ENCODE results near the gene SNX9.
"Not testable (repeated sequence)": the region's sequence is repeated elsewhere in the genome, so short reads cannot be mapped to it uniquely, and the experiment has no call there.

SNX9 gene

DNA sequence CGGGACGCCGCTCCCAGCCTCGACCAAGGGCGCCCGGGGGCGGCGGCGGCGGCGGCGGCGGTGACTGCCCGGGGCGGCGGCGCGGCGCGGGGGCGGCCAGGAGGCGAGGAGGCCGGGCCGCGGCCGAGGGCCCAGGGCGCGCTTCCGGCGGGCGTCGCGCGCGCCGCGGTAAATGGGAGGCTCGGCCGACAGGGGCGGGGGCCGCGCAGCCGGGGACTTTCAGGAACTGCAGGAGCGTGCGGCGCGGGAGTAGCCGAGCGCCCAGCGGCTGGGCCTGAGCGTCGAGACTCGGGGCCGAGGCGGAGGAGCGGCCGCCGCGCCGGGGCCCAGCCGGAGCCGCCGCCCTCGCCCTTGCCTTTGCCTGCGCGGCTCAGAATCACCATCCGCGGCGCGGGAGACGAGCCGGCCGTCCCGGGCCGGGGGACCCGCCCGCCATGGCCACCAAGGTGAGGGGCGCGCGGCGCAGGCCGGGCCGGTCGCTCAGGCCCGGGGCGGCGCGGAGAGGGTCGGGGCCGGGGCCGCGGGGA lies at the start of gene SNX9:
Gene SNX9 (plus strand): TSS at position 246 of the 527 bp plus-strand sequence. CDS start 189 bp downstream, at position 435.
- peak; percentile 59 to 60 for ATAC-seq

DNA sequence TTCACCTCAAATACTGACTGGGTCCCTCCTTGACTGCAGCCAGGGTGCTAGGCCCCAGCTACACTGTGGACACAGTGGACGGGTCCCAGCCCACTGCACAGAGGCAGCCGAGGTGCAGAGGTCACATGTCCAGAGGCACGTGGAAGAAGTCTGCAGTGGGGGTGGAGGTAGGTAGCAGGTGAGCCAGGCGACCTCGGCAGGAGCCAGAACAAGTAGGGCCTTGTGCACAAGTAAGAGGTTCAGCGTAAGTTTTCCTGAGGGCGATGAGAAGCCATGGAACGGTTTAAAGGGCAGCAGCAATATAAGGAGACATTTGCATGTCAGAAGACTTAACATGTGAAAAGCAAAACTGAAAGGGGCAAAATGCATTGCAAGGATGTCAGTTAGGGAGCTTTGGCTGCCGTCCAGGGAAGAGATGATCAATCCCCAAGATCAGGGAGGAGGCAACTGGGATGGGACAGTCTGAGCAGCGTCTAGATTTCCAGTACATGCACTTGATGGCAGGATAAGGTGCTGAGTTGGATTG lies 49.7 kb upstream of the SNX9 start:
- no peak for ATAC-seq

DNA sequence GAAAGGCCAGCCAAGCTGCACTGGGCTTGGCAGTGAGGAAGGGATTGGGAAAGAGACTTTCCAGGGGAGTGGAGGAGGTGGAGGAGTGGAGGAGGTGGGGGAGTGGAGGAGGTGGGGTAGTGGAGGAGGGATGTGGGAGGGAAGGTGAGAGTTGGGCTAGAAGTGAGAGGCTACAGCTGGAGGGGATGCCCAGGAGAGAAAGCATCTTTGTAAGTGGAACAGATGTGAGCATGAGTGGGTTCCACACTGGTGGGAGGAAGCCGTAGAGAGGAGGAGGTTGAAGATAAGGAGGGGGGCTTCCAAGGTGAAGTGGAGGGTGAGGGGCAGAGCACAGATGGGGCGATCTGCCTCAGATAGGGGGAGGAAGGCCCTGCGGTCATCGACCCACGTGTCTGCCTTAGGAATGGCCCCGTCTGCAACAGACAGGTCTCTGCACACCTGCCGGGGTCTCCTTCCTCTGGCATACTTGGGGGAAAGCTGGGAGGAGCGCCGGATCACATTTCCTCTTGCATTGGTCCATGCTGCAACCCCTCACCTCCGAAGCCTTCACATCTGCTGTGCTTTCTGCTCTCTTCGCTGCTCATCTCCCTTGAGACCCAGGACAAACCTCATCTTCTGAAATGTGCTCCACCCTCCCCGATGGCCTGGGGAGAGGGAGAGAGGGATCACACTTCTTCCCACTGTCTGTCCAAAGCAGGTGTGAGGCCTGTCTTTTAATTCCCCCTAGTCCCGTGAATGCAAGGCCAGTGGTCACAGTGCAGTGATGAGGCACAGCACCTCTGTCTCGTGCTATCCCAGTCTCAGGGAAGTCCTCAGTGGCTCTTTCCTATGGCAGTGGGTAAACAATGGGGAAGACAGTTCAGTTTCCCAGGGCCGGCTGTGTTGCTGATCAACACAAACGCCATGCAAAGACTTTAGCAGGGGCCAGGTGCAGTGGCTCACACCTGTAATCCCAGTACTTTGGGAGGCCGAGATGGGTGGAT lies 48.6 kb upstream of the SNX9 start:
- ATAC-seq: no peak

DNA sequence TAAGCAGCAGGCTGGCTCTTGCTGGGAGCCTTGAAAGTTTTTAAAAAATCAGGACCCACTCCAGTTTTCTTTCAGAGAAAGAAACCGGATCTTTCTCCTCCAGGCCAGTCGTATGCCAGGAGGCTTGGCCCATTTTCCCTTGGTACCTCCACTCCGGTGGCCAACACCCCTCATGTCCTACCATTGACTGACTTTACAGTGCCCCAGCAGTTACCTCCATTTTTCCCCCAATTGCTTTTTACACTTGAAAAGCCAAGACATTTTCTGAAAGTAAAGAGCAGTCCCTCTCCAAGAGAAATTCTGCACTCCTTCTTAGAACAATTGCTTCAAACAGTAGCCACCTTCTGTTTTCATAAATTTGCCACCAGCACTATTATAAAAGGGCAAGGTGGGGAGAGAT lies 47.7 kb upstream of the SNX9 start:
- no peak for ATAC-seq

DNA sequence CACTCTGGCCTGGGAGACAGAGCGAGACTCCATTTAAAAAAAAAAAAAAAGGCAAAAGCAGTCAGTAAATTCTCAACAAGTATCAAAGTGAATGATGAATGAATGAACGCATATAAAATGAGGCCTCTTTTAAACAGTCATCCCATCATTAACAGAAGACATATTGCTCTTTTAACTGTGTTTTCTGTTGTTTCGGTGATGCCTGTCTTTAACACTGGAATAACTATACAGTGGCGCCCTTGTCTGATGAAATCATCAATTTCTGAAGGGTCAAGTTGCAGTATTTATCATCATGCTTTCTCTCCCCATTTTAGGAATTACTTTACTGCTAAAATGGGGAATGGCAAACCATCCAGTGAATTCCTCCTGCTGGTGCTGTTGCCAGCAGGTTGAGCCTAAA lies 45.7 kb upstream of the SNX9 start:
- no peak for ATAC-seq

DNA sequence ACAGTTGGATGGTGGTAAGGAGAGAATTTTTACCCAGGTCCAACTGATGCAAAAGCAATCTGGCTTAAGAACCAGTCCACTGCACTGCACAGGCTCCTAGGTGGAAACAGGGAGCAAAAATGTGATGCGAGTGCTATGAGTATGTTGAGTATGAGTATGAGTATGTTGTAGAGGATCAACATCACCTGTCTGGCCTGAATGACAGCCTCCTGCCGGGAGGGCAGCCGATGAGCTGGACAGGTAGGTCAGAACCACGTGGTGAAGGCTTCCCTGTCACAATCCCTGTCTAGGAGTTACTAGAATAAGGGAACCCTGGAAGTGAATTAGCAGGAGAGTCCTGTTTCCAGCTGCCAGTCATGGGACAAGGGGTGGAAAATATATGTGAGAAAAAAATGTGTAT lies 44.3 kb upstream of the SNX9 start:
- ATAC-seq: no peak

DNA sequence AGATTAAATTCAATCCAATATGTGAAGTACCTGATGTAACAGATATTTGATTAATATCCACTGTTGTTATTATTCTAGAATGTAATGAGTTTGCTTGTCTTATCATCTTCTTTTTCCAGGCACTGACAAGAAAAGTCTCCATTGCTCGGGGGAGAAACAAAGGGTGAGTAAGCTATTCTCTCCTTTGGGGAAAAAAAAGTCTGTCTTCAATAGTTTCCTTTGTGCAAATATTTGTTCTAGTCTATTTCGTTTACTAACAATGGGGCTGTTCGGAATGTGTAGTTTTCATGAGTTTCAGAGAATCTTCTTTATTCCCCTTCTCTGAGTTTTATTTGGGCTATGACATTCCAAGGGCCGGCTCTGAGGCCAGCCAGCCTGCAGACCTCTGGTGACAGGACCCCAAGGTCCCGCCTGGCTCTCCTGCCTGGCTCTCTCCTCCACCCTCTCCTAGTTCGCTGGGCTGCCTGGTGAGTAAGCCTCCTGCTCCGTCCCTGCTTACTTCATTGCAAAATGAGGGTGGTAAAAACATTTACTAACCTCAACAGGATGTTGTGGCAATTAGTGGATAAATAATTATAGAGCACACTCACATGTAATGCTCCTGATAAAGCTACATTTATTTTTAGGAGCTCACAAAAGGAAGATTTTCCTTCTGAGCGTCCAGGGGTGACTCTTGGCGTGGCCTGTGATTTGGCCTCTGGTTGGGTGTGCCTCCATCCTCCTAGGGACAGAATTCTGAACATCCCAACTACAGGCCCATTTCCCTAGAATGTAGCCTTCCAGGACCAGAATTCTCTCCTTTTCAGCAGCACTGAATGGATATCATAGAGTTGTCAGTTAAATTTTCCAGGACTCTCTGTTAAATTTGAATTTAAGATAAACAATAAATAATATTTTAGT lies 43.1 kb upstream of the SNX9 start:
- ATAC-seq: no peak

DNA sequence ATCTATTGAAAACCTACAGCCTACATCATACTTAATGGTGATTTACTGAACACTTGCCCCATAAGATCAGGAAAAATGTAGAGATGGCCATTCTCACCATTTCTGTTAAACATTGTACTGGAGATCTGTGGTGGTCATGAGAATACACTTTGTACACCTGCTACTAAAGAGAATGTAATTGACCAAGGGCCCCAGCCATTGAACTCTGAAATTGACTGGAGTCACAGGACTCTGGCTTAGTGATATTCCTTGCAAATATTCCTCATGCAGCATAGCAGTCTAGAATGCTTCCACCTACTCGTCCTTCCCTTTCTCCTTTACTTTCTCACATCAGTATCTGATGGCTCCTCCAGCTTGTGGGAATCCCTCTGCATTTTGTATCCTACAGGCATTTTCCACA lies 37.4 kb upstream of the SNX9 start:
- no peak for ATAC-seq

DNA sequence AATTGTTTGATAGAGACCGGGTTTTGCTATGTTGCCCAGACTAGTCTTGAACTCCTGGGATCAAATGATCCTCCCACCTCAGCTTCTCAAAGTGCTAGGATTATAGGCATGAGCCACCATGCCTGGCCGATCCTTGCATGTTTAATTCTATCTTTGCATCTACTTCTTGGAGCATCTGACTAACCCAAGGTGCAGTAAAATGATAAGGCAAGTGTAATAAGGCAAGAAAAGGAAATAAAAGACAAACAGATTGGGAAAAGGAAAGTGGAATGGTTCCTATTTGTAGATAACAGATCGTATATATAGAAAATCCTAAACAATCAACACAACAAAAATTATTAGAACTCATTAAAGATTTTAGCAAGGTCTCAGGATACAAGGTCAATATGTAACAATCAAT lies 36.8 kb upstream of the SNX9 start:
- ATAC-seq: no peak

DNA sequence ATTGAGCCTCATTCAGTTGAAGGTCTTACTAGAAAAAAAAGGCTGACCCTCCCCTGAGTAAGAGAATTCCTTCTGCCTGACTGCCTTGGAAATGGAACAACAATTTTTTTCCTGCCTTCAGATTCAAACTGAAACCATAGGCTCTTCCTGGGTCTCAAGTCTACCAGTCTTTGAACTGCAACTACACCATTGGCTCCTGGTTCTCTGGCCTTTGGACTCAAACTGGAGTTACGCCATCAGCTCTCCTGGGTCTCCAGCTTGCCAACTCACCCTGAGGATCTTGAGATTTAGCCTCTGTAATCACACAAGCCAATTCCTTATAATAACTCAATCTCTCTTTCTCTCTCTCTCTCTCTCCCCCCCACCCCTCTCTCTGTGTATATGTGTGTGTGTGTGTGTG lies 36.0 kb upstream of the SNX9 start:
- no peak for ATAC-seq

DNA sequence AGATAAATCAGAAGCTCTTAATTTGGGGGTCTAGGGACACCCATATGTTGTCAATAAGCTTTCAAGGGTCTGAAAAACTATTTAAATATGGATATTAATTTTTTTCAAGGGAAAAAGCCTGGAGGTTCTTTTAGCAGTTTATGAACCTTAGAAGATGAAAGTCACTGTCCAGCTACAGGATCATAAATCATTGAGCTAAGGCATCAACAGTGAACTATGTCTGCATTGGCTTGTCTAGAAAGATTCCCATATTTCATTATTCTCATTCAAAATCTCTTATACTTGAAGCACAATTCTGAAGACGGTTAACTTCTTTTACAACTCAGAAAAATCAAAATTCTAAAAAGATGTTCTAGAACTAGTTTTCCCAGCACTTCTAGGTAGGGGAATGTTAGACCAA lies 34.9 kb upstream of the SNX9 start:
- ATAC-seq: no peak

DNA sequence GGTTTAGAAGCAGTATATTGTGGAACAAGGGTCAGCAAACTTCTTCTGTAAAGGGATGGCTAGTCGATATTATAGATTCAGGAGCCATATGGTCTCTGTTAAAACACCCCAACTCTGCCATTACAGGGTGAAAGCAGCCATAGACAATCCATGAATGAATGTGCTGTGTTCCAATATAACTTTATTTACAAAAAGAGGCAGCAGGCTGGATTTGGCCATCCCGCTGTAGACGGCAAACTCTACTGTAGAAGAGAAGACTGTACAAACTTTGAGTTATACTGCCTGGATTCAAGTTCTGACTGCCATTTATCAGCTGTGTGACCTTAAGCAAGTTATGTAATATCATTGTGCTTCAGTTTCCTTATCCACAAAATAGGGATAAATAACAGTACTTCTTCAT lies 33.7 kb upstream of the SNX9 start:
- no peak for ATAC-seq

DNA sequence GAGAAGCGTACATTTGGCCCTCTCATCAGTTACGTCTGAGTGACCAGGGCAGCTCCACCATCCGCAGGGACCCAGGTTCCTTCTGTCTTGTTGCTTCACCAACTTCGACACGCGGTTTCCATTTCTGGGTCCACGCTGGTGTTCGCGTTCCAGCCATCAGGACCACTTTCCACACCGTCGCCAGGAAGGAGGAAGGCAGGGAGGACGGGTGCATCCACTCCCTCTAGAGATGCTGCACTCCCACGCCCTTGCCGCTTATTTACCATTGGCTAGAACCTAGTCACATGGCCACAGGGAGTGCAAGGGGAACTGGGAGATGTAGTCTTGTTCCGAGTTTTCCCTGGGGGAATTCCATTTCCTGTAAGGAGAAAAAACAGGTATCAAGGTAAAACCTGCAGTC lies 33.2 kb upstream of the SNX9 start:
- no peak for ATAC-seq

DNA sequence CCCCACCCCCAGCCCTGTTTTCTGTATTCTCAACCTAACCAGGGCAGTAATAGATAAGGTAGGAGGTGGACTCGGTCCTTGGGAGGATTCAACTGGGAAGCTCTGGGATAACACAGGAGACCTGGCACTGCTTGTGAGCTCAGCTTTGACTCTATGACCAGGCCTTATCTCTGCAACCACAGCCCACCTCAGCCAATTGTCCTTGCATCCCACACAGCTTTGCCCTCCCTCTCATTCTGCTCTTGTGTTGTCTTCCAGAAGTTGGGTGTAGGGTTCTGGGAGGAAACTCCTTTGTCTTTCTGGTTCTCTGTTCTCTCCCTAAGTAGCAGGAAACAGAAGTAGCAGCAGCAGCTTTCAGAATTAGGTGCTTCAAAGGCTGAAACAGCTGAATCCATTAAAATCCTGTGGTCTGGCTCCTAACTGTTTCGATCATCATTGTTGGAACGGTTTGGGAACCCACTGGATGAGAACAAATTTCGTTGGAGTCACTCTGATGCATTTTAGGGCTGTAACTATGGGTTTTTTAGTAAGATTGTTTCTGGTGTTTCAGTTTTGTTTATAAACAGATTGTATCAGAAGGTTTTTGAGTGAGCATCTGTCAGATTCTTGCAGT lies 32.4 kb upstream of the SNX9 start:
- no peak for ATAC-seq

DNA sequence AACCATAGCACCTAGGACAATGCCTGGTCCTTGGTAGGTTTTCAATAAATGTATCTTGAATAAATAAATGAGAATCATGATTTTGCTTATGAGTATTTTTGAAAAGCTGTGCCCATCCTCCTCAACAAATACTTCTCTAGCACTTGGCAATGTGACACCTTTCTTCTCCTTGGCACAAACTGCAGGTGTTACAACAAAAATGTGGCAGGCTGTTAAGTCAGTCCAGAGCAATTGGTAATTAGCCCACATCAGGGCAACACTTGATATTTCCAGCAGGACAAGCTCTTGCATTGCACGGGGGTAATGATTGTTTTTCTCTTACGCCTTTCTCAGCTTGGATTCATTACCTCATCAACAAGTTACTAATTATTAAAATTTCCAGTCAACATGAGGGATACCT lies 31.6 kb upstream of the SNX9 start:
- ATAC-seq: no peak

DNA sequence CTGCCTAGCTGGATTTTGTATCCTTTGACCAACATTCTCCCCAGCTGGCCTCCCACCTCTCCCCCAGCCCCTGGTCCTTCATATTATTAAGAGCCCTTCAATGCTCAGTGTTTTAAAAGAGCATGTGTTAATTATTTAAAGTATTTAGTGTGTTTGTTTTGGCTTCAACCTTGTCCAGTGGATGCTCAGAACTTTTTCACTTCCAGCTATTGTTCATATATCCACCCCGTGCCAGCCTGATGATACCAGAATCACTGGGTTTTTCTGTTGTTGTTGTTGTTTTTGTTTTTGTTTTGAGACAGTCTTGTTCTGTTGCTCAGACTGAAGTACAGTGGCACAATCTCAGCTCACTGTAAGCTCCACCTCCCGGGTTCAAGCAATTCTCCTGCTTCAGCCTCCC lies 30.4 kb upstream of the SNX9 start:
- ATAC-seq: no peak

DNA sequence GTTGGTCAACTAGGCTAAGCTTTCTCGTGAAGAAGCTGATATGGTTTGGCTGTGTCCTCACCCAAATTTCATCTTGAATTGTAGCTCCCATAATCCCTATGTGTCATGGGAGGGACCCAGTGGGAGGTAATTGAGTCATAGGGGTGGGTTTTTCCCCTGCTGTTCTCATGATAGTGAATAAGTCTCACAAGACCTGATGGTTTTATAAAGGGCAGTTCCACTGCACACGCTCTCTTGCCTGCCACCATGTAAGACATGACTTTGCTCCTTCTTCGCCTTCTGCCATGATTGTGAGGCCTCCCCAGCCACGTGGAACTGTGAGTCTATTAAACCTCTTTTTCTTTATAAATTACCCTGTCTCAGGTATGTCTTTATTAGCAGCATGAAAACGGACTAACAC lies 29.0 kb upstream of the SNX9 start:
- not testable (repeated sequence) for ATAC-seq

DNA sequence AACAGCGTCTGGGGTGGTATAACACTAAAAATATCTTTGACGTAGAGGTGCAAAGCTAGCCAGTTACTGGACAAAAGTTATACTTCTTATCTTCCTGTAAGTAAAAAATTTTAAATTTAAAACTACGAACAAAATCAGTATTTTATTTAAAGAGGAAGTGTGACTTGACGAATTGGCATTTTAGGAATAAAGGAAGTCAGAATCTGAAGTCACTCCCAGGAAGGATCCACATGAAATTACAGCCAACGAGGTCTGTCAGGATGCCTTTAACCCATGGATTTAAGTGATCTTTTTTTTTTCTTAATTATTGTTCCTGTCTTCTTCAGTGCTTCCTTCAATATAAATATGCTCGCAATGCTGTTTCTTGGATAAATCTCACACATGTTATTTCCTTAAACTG lies 27.2 kb upstream of the SNX9 start:
- ATAC-seq: no peak

DNA sequence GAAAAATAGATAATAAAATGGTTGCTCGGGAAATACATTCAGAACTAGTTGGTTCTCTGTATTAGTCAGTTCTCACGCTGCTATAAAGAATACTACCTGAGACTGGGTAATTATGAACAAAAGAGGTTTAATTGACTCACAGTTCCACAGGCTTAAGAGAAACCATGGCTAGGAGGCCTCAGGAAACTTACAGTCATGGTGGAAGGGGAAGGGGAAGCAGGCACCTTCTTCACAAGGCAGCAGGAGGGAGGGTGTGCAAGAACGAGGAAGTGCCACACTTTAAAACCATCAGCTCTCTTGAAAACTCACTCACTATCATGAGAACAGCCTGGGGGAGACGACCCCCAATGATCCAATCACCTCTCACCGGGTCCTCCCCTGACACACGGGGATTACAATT lies 24.2 kb upstream of the SNX9 start:
- ATAC-seq: peak; percentile 23 to 28

DNA sequence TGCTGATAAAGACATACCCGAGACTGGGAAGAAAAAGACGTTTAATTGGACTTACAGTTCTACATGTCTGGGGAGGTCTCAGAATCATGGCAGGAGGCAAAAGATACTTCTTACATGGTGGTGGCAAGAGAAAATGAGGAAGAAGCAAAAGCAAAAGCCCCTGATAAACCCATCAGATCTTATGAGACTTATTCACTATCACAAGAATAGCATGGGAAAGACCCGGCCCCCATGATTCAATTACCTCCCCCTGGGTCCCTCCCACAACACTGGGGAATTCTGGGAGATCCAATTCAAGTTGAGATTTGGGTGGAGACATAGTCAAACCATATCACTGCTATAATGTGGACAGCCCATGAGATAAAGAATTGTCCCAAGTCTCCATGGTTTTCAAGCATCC lies 23.5 kb upstream of the SNX9 start:
- not testable (repeated sequence) for ATAC-seq

DNA sequence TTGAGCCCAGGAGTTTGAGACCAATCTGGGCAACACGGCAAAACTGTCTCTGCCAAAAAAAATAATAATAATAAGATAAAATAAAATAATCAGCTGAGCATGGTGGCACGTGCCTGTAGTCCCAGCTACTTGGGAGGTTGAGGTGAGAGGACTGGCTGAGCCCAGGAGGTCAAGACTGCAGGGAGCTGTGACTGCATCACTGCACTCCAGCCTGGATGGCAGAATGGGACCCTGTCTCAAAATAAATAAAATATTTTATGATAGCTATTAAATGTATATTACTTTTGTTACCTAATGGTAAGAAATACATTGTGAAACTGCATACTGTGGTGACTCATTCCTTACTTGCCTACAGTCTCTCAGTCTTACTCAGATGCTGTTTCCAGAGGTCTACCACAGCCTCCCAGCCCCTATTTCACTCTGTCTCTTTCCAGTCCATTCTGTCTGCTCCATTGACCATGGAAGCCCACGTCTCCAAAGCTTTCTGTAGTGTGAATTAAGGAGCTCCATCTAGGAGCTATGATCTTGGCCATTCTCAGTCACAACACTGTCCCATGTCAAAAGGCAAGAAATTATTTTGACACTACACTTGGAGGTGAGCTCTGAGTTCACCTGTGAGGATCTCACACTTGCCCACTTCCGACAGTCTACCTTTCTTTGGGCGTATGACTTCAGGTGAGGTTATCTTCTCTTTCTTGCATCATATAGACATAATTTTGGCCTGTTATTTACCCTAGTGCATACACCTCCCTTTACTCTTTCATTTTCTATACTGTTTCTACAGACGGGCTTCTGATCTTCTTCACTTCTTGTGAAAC lies 22.4 kb upstream of the SNX9 start:
- peak; percentile 89 to 91 for ATAC-seq
